Lower lobe of right lung (tissue), 2 donors: ENCODE results near the gene RAB11FIP4. TPM values are rescaled to one million over a fixed set of nuclear protein-coding genes. Genes with fewer than 3 reads are reported as not detected.

Experiments
- ATAC-seq, 2 donors: fragments of 200-7000 bp; cut with Tn5 transposase; one replicate each; pipeline ENCODE4 v1.9.1; 2020 to 2022; ENCODE audit warnings: mild to moderate bottlenecking in 2 of 2, moderate library complexity in 2 of 2
- DNase-seq: peaks from one replicate; pipeline ENCODE4 v3.0.0-alpha.2; 2020
- H3K27ac ChIP-seq: fragments of 200-600 bp; one replicate; pipeline ENCODE4 v1.8.0; 2022
- H3K27me3 ChIP-seq: fragments of 200-600 bp; one replicate; pipeline ENCODE4 v1.8.0; 2022; ENCODE audit warnings: low read depth
- H3K36me3 ChIP-seq: fragments of 200-600 bp; one replicate; pipeline ENCODE4 v1.8.0; 2022; ENCODE audit warnings: mild to moderate bottlenecking
- H3K4me1 ChIP-seq: fragments of 200-600 bp; one replicate; pipeline ENCODE4 v1.8.0; 2022
- H3K4me3 ChIP-seq: fragments of 200-600 bp; one replicate; pipeline ENCODE4 v1.8.0; 2022; ENCODE audit warnings: mild to moderate bottlenecking
- H3K9me3 ChIP-seq: fragments of 200-600 bp; one replicate; pipeline ENCODE4 v1.8.0; 2022
- intact Hi-C: fragments of 100-400 bp; cut with DNase I; formaldehyde crosslinking; loops from one replicate; pipeline ENCODE4 v1.11.0; 2022
- total RNA-seq: library from RNA; stranded (reverse); fragmentation: NEBNext Ultra II Directional; extraction: Animal tissue kit (Norgen Biotek cat#: 25700); gene quantifications from one replicate; pipeline ENCODE4 v1.2.1, GENCODE V29; 2021
- TF ChIP-seq, protein P1 (sequence below): fragments of 200-600 bp; IDR thresholded peaks from one replicate; pipeline ENCODE4 v1.8.0; 2022; ENCODE audit warnings: antibody characterized with exemption, mild to moderate bottlenecking
- donor health status: DM: no; HTN: yes; CAD: no; lungs with severe emphysema.

Gene RAB11FIP4
- total RNA-seq, 1 donor from 2014 or later = 15.7 TPM

DNA sequence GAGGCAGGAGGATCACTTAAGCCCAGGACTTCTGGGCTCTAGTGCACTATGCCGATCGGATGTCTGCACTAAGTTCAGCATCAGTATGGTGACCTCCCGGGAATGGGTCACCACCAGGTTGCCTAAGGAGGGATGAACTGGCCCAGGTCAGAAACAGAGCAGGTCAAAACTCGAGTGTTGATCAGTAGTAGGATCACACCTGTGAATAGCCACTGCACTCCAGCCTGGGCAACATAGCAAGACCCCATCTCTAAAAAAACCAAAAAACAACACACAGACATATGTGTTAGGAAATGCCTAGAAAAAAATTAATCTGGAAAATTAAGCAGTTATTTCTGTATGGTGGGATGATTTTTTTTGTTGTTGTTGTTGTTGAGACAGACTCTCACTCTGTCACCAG, 127.0 kb downstream of the RAB11FIP4 start:
- H3K4me1 ChIP-seq = no peaks in the 10 kb centered on the region
- H3K27me3 ChIP-seq = no peaks in the 10 kb centered on the region
- DNase-seq (no peak), ATAC-seq (no peak)
- H3K9me3 ChIP-seq = no peaks in the 10 kb centered on the region
- TF ChIP-seq, protein P1, sequence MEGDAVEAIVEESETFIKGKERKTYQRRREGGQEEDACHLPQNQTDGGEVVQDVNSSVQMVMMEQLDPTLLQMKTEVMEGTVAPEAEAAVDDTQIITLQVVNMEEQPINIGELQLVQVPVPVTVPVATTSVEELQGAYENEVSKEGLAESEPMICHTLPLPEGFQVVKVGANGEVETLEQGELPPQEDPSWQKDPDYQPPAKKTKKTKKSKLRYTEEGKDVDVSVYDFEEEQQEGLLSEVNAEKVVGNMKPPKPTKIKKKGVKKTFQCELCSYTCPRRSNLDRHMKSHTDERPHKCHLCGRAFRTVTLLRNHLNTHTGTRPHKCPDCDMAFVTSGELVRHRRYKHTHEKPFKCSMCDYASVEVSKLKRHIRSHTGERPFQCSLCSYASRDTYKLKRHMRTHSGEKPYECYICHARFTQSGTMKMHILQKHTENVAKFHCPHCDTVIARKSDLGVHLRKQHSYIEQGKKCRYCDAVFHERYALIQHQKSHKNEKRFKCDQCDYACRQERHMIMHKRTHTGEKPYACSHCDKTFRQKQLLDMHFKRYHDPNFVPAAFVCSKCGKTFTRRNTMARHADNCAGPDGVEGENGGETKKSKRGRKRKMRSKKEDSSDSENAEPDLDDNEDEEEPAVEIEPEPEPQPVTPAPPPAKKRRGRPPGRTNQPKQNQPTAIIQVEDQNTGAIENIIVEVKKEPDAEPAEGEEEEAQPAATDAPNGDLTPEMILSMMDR = no peak
- no peak overlapping the region for H3K4me3 ChIP-seq
- H3K27ac ChIP-seq = no peak overlapping the region
- intact Hi-C loops = no loop called here
- H3K36me3 ChIP-seq = peaks cover 18% of the 10 kb centered on the region

DNA sequence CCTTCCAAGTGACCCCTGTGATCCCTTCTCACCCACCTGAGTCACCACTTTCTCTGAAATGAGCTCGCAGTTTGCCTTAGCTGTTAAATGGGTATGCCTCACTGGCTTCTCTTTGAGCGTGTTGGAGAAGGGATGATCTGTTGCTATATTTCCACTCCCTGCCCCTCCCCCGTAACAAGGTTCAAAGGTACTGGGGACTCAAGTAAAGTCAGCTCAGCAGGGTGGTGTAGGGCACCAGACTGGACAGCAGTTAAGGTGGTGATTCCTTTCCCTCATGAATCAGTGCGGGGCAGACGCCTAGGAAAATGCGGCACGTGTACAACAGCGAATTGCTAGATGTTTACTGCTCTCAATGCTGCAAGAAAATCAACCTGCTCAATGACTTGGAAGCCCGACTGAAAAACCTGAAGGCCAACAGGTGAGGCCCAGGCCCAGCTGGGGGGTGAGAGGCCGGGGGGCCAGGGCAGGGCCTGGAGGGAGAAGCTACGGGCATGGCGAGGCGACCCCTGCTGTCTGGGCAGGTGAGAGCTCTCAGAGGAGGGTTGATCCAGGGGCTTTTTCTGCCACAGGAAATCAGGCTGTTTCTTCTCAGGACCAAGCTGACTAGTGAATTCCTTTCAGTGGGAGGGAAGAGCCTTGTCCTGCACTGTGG, 130.3 kb downstream of the RAB11FIP4 start:
- intact Hi-C loops = no loop called here
- Histone ChIP-seq H3K9me3 (no peaks in the 10 kb centered on the region), H3K4me1 (peaks cover 5% of the 10 kb centered on the region), H3K27me3 (no peaks in the 10 kb centered on the region), H3K36me3 (peaks cover 32% of the 10 kb centered on the region), H3K4me3 (no peak overlapping the region), H3K27ac (no peak overlapping the region)
- TF ChIP-seq, protein P1 = no peak
- DNase-seq = no peak
- no peak for ATAC-seq

DNA sequence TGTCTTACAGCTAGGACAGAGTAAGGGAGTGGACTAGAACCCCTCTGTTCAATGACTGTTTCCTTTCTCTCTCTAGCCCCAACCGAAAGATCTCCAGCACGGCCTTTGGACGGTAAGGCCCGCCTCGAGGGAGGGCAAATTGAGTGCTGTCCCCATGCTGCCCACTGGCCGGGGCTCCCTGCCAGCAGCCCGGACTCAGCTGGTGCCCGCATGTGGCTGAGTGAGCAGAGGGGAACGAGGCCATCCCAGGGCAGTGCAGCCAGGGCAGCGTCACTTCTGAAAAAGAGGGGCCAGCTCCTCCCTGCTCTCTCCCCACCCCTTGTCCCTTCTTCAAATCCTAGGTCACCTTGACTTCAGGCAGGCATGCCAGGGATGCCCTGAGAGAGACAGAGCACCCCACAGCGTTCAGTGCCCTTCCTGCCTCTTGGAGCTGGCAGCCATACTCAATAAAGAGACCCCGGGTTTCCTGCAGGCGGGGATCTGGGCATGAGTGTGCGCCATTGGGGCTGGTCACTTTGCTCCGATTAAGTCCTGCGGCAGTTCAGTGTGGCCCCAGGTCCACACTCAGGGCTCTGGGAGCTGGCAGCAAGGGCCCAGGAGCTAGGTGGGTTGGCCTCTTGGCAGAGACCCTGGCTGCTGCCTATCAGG, 130.9 kb downstream of the RAB11FIP4 start:
- intact Hi-C loops = no loop called here
- H3K9me3 ChIP-seq = no peaks in the 10 kb centered on the region
- H3K4me1 ChIP-seq = peaks cover 5% of the 10 kb centered on the region
- TF ChIP-seq, protein P1 = no peak
- no peaks in the 10 kb centered on the region for H3K27me3 ChIP-seq
- DNase-seq (no peak), ATAC-seq (no peak)
- no peak overlapping the region for H3K4me3 ChIP-seq
- peaks cover 35% of the 10 kb centered on the region for H3K36me3 ChIP-seq
- no peak overlapping the region for H3K27ac ChIP-seq

DNA sequence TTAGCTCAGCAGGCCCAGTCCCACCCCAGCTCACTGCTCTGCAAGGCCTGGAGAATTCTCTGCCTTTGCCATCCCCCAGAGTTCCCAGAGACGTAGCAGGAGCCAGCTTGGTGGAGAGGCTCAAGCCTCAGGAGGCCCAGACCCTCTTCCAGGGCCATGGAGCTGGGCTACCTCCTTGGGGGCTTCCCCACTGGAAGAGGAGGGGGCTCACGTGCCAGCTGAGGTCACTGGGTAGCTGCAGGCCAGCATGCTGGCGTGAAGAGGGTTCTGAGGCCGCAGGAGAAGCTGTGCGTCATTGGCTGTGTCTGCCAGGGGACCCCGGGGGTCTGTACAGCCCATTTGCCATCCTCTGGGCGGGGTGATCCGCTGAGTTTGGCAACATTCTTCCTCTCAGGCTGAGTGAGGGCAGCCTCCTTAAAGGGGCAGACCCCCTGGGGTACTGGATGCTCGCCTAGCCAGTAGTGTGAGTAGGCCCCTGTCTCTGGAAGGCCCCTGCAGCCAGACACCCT, 131.6 kb downstream of the RAB11FIP4 start:
- H3K4me1 ChIP-seq = peaks cover 5% of the 10 kb centered on the region
- ATAC-seq (no peak), DNase-seq (no peak)
- no peak overlapping the region for H3K27ac ChIP-seq
- no peaks in the 10 kb centered on the region for H3K27me3 ChIP-seq
- H3K9me3 ChIP-seq = no peaks in the 10 kb centered on the region
- H3K36me3 ChIP-seq = peaks cover 35% of the 10 kb centered on the region
- intact Hi-C loops = no loop called here
- no peak overlapping the region for H3K4me3 ChIP-seq
- TF ChIP-seq, protein P1 = no peak

DNA sequence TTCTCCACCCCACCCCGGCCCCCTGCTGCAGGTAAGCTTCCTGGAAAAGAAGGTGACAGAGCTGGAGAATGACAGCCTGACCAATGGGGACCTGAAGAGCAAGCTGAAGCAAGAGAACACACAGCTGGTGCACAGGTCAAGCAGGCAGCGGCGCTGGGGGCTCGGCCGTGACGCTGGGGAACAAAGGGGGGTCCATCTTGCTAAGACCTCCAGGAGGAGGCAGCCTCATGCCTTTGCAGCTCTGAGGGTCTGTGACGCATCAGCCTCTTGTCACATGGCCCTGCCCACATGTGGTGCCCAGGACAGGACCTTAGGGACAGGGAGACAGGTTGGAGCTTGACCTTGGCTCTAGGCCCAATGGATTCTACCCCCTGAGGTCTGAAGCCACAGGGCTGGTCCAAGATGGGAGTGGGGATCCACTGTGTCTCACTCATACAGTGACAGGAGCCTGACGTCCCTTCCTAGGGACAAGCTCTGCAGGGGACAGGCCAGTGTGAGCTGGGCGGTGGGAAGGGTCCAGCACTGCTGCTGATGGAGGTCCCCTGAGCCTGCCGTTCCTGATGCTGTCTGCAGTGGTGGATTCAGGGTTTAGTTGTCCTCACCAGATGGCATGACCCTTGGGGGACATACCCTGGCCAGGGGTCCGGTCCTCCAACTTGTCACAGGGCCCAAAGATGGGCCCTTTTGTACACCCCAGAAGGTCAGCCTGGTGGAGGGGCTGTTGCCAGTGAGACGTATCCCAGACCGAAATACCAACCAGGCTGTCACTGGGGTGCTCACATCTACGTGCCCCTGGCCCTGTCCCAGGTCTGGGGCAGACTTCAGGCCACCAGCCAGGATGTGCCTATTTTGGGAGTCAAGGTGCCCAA, 132.6 kb downstream of the RAB11FIP4 start:
- Histone ChIP-seq H3K9me3 (no peaks in the 10 kb centered on the region), H3K4me3 (no peak overlapping the region), H3K27me3 (no peaks in the 10 kb centered on the region), H3K4me1 (peaks cover 5% of the 10 kb centered on the region), H3K27ac (no peak overlapping the region), H3K36me3 (peaks cover 45% of the 10 kb centered on the region)
- ATAC-seq (no peak), DNase-seq (no peak)
- TF ChIP-seq, protein P1 = no peak
- intact Hi-C loops = no loop called here
